GM19397 (cell line): ENCODE results near the gene NLRP7.
"Not testable (repeated sequence)": the region's sequence is repeated elsewhere in the genome, so short reads cannot be mapped to it uniquely, and the experiment has no call there.

ENCODE experiments used
- ATAC-seq: cut with Tn5 transposase; IDR thresholded peaks from one replicate; pipeline ENCODE4 v1.9.1; 2021; ENCODE audit warnings: mild to moderate bottlenecking, moderate library complexity; ENCODE audit not compliant: unreplicated experiment

The NLRP7 gene

GRCh38 chr19:54919646-54920563, 27.4 kb downstream of the NLRP7 start:
- not testable (repeated sequence) for ATAC-seq

- no peak for ATAC-seq
Observed at GRCh38 chr19:54918499-54918898, 28.8 kb downstream of the NLRP7 start.

GRCh38 chr19:54916822-54917221, 30.5 kb downstream of the NLRP7 start:
- ATAC-seq = no peak

GRCh38 chr19:54907899-54908298, 39.4 kb downstream of the NLRP7 start:
- ATAC-seq = not testable (repeated sequence)

- ATAC-seq = no peak
Observed at GRCh38 chr19:54906819-54907218, 40.5 kb downstream of the NLRP7 start.

- ATAC-seq = no peak
Observed at GRCh38 chr19:54905803-54906511, 41.4 kb downstream of the NLRP7 start, which contains the start of gene NCR1. Gene NCR1 (plus strand): TSS chr19:54906148. CDS start chr19:54906188, 40 bp downstream.

- no peak for ATAC-seq
Observed at GRCh38 chr19:54905421-54905802, 41.9 kb downstream of the NLRP7 start.

GRCh38 chr19:54904261-54904660, 43.1 kb downstream of the NLRP7 start:
- ATAC-seq = not testable (repeated sequence)

GRCh38 chr19:54903303-54903702, 44.0 kb downstream of the NLRP7 start:
- no peak for ATAC-seq

GRCh38 chr19:54902061-54902460, 45.3 kb downstream of the NLRP7 start:
- ATAC-seq = no peak

- not testable (repeated sequence) for ATAC-seq
Observed at GRCh38 chr19:54901153-54901552, 46.2 kb downstream of the NLRP7 start.

- ATAC-seq = not testable (repeated sequence)
Observed at GRCh38 chr19:54899646-54900045, 47.7 kb downstream of the NLRP7 start.

- ATAC-seq = not testable (repeated sequence)
Observed at GRCh38 chr19:54898685-54899084, 48.6 kb downstream of the NLRP7 start.

- ATAC-seq = no peak
Observed at GRCh38 chr19:54896036-54896435, 51.3 kb downstream of the NLRP7 start.

- not testable (repeated sequence) for ATAC-seq
Observed at GRCh38 chr19:54894106-54894505, 53.2 kb downstream of the NLRP7 start.

- ATAC-seq = no peak
Observed at GRCh38 chr19:54893406-54893805, 53.9 kb downstream of the NLRP7 start.

GRCh38 chr19:54889566-54889965, 57.8 kb downstream of the NLRP7 start:
- ATAC-seq = no peak

GRCh38 chr19:54888239-54888638, 59.1 kb downstream of the NLRP7 start:
- ATAC-seq = no peak

- no peak for ATAC-seq
Observed at GRCh38 chr19:54883228-54883627, 64.1 kb downstream of the NLRP7 start.

- no peak for ATAC-seq
Observed at GRCh38 chr19:54882758-54883157, 64.6 kb downstream of the NLRP7 start.

GRCh38 chr19:54881884-54882283, 65.4 kb downstream of the NLRP7 start:
- ATAC-seq = no peak

GRCh38 chr19:54877471-54877870, 69.9 kb downstream of the NLRP7 start:
- ATAC-seq = no peak
